Gastrocnemius medialis (tissue), 4 donors: Measurements from ENCODE around the gene EGF.

Experiments used
- POLR2A ChIP-seq, 2 donors: fragments of 450-650 bp; IDR thresholded peaks; one replicate each; pipeline ENCODE4 v1.6.1; 2017; ENCODE audit warnings: antibody characterized with exemption in 2 of 2, mild to moderate bottlenecking in 2 of 2, moderate library complexity in 2 of 2
- TF ChIP-seq, protein P1 (sequence below), 5 experiments: fragments of 450-650 bp in 3 of 5; fragments of 200-600 bp in 2 of 5; sonication (generic) in 2 of 5; IDR thresholded peaks in 4 of 5; conservative IDR thresholded peaks in 1 of 5; 1 replicate in 4 of 5; 2 replicates in 1 of 5; pipeline ENCODE4 v1.5.1; 2016 to 2019; ENCODE audit warnings: antibody characterized with exemption in 5 of 5, mild to moderate bottlenecking in 3 of 5, moderate library complexity in 3 of 5

DNA sequence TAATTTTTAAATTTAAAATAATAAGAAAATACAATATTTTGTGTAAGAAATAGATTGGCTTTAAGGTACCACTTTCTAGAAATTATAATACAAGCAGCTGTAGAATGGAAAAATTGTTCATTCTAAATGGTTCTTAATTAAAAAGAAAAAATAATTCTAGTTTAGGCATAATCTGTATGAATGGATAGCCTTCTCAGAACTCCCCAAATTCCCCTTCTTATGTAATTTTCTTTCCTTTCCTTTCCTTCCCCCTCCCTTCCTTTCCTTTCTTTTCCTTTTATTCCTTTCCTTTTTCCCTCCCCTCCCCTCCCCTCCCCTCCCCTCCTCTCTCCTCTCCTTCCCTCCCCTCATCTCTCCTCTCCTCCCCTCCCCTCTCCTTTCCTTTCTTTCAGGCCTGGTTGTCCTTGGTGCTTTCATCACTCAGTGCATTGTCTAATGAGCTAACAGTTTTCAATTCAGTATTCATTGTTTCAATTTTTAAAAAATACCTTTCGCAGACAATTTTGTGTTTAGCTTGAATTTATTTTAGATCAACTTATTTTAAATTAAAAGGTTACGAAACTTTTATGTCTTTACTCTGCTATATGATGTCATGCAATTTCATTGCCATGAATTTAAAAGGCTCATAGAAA, 35.9 kb upstream of the EGF start:
- TF ChIP-seq, protein P1, sequence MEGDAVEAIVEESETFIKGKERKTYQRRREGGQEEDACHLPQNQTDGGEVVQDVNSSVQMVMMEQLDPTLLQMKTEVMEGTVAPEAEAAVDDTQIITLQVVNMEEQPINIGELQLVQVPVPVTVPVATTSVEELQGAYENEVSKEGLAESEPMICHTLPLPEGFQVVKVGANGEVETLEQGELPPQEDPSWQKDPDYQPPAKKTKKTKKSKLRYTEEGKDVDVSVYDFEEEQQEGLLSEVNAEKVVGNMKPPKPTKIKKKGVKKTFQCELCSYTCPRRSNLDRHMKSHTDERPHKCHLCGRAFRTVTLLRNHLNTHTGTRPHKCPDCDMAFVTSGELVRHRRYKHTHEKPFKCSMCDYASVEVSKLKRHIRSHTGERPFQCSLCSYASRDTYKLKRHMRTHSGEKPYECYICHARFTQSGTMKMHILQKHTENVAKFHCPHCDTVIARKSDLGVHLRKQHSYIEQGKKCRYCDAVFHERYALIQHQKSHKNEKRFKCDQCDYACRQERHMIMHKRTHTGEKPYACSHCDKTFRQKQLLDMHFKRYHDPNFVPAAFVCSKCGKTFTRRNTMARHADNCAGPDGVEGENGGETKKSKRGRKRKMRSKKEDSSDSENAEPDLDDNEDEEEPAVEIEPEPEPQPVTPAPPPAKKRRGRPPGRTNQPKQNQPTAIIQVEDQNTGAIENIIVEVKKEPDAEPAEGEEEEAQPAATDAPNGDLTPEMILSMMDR (IDR thresholded peaks at IDR 0.05 in 4 of 5, conservative IDR thresholded peaks at IDR 0.05 in 1 of 5) = no peak
- no peak for TF ChIP-seq POLR2A (IDR thresholded peaks at IDR 0.05)
